SK-N-DZ (cell line): Measurements from ENCODE around the gene PRR33.
"Not testable (repeated sequence)": the region's sequence is repeated elsewhere in the genome, so short reads cannot be mapped to it uniquely, and the experiment has no call there.

Source experiments
- DNase-seq: peaks from one replicate; pipeline ENCODE4 v3.0.0-alpha.2; 2015; ENCODE audit warnings: low spot score

Gene PRR33

DNA sequence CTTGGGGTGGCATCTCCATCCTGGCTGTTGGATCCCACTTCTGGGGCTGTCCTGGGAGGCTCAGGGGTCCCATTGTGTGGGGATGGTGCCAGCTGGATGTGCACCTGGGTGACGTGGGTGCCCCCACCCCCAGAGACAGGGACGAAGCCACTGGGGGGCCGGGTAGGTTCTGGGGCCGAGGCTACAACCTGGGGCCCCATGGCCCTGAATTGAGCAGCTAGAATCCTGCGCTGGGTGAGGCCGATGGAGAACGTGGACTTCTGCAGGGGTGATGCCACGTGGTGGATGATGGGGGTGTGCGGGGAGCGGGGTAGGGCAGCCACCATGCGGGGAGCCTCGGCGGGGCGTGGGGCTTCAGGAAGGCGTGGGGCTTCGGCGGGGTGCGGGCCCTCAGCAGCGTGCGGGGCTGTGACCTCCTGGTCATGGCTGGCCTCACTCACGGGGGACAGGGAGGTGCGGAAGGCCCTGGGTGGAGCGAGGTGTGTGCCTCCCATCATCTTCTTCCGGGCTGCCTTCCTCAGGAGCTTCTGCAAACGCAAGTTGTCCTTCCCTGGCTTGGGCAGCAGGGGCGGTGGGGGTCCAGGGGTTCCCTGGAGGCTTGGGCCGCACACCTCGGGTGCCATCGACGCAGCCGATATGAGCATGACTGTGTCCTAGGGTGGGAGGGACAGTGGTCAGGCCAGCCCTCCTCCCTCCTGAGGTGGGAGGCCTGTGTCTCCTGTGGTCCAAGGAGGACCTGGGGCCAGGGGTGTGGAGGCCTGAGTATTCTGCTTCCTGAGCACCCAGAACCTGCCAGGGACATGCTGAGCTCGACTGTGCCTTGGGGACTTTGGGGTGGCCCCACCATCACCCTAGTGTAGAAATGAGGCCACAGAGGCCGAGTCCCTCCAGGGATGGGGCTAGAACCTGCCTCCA lies 1.5 kb downstream of the PRR33 start:
- no peak for DNase-seq

GRCh38 chr11:1889224-1889930 lies 2.3 kb downstream of the PRR33 start:
- DNase-seq = no peak

- DNase-seq = no peak
These were observed 2.9 kb downstream of the PRR33 start for GRCh38 chr11:1888811-1889210.

- no peak for DNase-seq
These were observed 3.3 kb downstream of the PRR33 start for GRCh38 chr11:1888347-1888753.

GRCh38 chr11:1887451-1888346 lies 4.0 kb downstream of the PRR33 start:
- DNase-seq = no peak

- DNase-seq = not testable (repeated sequence)
These were observed 5.1 kb downstream of the PRR33 start for GRCh38 chr11:1886551-1886950.

DNA sequence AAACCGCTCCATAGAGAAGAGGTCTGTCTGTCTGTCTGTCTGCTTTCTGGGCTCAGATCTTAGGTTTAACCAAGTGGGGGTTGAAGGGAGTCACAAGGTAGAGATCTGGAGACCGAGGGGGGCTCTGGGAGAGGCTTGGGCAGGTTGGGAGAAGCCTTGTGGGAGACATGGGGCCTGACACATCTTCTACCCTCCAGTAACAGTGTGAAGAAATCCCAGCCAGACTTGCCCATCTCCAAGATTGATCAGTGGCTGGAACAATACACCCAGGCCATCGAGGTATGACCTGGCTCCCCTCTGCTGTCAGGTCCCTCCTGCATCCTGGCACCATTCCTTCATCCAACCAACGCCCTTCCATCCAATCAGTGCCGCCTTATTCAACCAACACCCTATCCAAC lies 7.4 kb downstream of the PRR33 start:
- no peak for DNase-seq

DNA sequence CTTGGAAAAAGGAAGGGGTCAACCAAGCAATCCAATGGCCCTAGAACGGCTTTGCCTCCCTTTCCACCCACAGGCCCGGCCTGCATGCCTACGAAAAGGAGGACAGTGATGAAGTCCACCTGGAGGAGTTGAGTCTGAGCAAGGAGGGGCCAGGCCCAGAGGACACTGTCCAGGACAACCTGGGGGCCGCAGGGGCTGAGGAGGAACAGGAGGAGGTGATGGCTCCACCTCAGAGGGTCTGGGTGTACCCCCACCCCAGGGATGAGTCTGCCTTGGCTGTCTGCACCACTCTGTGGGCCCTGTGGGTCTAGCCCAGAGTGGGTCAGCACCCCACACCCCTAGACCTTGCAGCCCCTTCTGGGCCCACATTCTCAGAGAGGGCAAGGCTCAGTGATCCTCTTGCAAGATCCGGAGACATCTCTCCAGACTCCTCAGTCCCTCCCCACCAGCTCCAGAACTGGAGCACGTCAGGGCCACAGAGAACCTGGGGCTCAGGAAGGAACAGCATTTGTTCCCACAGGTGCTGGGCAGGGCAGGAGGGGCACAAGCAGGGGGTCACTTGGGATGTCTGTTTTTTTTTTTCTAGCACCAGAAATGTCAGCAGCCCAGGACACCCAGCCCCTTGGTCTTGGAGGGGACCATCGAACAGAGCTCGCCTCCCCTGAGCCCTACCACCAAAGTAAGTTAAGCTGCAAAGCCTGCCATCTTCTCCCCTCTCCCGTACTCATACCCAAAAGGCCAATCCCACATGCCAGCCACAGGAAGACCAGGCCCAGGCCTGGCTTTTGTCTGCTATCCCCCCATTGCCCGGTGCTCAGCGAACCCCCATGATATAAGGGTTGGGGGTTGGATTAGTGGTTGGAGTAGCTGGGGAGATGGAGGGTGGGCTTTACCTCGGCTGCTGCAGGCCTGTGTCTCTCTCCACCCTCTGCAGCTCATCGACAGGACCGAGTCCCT lies 8.1 kb downstream of the PRR33 start:
- no peak for DNase-seq

GRCh38 chr11:1882265-1883238 lies 9.1 kb downstream of the PRR33 start:
- DNase-seq = peak; percentile 70

DNA sequence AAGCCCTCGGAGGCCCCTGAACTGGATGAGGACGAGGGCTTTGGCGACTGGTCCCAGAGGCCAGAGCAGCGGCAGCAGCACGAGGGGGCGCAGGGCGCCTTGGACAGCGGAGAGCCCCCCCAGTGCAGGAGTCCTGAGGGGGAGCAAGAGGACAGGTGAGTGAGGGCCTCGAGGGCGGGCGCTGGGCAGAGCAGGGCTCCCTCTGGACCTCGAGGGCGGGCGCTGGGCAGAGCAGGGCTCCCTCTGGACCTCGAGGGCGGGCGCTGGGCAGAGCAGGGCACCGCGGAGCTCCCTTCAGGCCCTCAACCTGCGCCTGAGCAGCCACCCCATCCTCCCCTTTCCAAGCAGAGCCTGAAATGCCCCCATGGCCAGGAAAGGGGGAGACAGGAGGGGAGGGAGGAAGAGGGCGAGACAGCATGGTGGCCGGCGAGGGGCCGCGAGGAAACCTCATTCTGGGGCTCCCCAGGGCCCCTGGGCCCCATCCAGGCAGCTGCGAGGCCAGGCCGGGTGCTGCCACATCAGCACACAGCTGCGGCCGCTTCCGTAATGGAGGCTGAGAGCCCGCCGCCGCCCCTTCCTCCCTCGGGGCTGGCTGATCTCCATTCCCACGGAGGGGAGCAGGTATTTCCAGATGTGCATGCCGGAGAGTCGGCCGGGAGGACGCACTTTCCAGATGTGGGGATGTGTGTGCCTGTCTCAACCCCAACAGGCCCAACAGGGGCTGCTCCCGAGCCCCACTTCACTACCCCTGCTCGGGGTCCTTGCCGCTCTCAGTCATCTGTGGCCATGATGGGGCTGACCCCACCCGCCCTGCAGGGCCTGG lies 10.0 kb downstream of the PRR33 start:
- no peak for DNase-seq

DNA sequence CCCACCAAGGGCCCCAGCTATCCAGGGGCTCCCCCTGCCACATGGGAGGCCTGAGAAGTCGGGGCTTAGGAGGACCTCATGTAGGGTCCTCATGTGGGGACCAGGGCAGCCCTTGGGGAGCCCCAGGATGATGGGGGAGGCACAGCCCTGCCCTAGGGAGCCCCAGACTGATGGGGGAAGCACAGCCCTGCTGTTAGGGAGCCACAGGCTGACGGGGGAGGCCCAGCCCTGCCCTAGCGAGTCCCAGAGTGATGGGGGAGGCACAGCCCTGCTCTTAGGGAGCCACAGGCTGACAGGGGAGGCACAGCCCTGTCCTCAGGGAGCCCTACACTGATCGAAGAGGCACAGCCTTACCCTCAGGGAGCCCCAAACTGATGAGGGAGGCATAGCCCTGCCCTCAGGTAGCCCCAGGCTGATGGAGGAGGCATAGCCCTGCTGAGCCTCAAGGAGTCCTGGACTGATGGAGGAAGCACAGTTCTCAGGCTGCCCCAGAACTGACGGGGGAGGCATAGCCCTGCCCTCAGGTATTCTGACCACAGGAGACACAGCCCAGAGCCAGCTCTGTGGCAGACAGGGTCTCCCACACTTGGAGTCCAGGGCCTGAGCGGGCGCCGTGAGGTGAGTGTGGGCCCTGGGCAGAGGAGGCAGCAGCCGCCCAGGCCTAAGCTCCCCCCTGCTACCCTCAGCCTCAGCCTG lies 10.8 kb downstream of the PRR33 start:
- DNase-seq = no peak

DNA sequence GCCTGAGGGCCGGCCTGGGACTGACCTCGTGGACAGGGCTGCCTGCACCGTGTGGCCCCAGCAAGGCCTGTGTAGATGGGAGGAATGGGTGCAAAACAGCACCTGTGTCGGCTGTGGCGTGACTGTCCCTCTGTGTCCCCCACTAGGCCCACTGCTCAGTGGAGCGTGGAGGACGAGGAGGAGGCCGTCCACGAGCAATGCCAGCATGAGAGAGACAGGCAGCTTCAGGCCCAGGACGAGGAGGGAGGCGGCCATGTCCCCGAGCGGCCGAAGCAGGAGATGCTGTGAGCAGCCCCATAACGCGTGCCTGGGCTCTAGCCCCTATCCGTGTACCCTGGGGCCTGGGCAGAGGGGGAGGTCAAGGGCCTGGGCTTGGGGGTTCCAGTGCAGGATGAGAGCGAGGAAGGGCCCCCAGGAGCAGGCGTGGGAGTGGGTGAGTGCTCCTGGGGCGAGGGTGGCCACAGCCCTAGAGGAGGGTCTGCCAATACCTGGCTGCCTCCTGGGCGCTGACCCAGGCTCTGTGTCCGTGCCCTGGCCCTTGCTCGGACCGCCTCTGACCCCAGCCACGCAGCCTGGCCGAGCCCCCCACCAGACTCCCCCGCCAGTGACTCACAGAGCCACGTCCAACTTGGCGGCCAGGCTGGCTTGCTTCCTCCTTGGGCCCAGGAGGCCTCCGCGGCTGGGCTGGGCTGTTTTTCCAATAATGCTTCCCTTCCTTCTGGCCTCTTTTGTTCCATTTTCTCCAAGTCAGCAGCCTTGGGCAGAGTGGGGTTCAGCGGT lies 11.6 kb downstream of the PRR33 start:
- no peak for DNase-seq

DNA sequence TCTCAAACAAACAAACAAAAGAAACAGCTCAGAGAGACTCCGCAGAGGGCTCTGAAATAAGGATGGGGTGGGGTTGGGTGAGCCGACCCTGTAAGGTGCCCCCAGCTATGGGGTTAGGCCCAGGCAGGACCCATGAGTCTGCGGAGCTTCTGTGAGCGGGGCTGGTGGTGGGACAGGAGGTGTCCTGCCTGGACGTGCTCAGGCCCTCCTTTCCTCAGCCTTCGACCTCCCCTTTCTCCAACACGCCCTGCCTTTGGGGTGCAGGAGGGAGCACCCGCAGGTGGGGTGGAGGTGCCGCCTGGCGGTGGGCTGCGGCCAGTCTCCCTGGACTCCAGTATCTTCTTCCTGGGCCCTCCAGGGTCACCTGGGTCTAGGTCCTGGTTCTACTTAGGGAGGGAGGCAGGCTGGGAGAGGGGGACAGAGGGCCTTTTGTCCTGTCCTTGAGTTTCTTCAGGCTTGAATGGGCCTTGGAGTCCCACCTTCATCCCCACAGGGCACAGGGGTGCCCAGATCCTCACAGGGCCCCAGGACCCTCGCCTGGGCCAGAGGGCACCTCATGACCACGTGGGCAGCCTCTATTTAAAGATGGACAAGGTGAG lies 12.3 kb downstream of the PRR33 start:
- DNase-seq = no peak

GRCh38 chr11:1878137-1879031 lies 13.3 kb downstream of the PRR33 start:
- DNase-seq = peak; percentile 34
